Body of pancreas (tissue), 4 donors: Measurements from ENCODE around the gene ATF7IP2. TPM values are rescaled to one million over a fixed set of nuclear protein-coding genes. Genes with fewer than 3 reads are reported as not detected.
"Not testable (repeated sequence)": the region's sequence is repeated elsewhere in the genome, so short reads cannot be mapped to it uniquely, and the experiment has no call there.

Experiments
- ATAC-seq: fragments of 150-250 bp; one replicate; pipeline ENCODE4 v1.9.1; 2016
- DNase-seq, 4 donors: peaks; one replicate each; pipeline ENCODE4 v3.0.0-alpha.2; 2019
- H3K27ac ChIP-seq, 4 donors: fragments of 200-600 bp; sonication (generic); 1 replicate in 3 of 4; 2 replicates in 1 of 4; pipeline versions ENCODE4 v1.5.1 to v1.6.1; 2016 to 2019; ENCODE audit warnings: mild to moderate bottlenecking in 1 of 4, mixed read lengths in 1 of 4, moderate library complexity in 1 of 4
- H3K27me3 ChIP-seq, 2 donors: fragments of 200-600 bp; sonication (generic); one replicate each; pipeline ENCODE4 v1.6.0; 2016; ENCODE audit warnings: mild to moderate bottlenecking in 1 of 2
- H3K36me3 ChIP-seq, 2 donors: fragments of 200-600 bp; sonication (generic); replicated peaks in 1 of 2; 2 replicates each; pipeline ENCODE4 v1.5.1; 2016; ENCODE audit warnings: low read depth in 2 of 2; ENCODE audit not compliant: insufficient read depth in 1 of 2
- H3K4me1 ChIP-seq: fragments of 200-600 bp; sonication (generic); one replicate; pipeline ENCODE4 v1.6.0; 2016
- H3K4me3 ChIP-seq, 2 donors: fragments of 200-600 bp; sonication (generic); 1 replicate in 1 of 2; 2 replicates in 1 of 2; pipeline ENCODE4 v1.5.1; 2016 to 2019
- H3K9me3 ChIP-seq, 3 donors: fragments of 200-600 bp; sonication (generic); 1 replicate in 2 of 3; 2 replicates in 1 of 3; pipeline ENCODE4 v1.5.1; 2016
- CTCF ChIP-seq, 7 experiments: fragments of 450-650 bp in 4 of 7; fragments of 200-600 bp in 3 of 7; sonication (generic) in 3 of 7; IDR thresholded peaks; one replicate each; pipeline ENCODE4 v1.5.1; 2016 to 2019; ENCODE audit warnings: antibody characterized with exemption in 7 of 7
- POLR2A ChIP-seq, 3 donors: fragments of 450-650 bp; IDR thresholded peaks; one replicate each; pipeline ENCODE4 v1.6.1; 2016; ENCODE audit warnings: antibody characterized with exemption in 3 of 3, mild to moderate bottlenecking in 2 of 3
- WGBS, 2 donors: methylation state at CpG; one replicate each; pipeline ENCODE4 v1.1.5; 2017; 5-methylcytosine and 5-hydroxymethylcytosine counted together
- intact Hi-C: fragments of 100-400 bp; cut with DNase I; formaldehyde crosslinking; loops from one replicate; pipeline ENCODE4 v1.15.1; 2023
- total RNA-seq, 2 donors: library from RNA; depleted of rRNA; stranded (reverse); fragments of >200 nt; gene quantifications; one replicate each; pipeline ENCODE4 v1.1.0, GENCODE V29; 2016

The ATF7IP2 gene
- total RNA-seq, 2 donors from 2014 or later, result 15.8 to 22.8 TPM

GRCh38 chr16:10453159-10453510 lies 67.3 kb downstream of the ATF7IP2 start:
- DNase-seq (no peak), ATAC-seq (no peak)
- intact Hi-C loops, result no loop called here
- Histone ChIP-seq H3K27me3 (no peaks in the 10 kb centered on the region), H3K4me1 (no peaks in the 10 kb centered on the region), H3K9me3 (no peaks in the 10 kb centered on the region), H3K4me3 (no peak overlapping the region), H3K27ac (no peak overlapping the region), H3K36me3 (peaks cover 0 to 1% of the 10 kb centered on the region in 2 donors)
- TF ChIP-seq CTCF (IDR thresholded peaks at IDR 0.05) (no peak), POLR2A (IDR thresholded peaks at IDR 0.05) (no peak)
- WGBS, 2 donors, result 95 to 100% methylated on average over 5 to 6 of the region's 6 CpGs

DNA sequence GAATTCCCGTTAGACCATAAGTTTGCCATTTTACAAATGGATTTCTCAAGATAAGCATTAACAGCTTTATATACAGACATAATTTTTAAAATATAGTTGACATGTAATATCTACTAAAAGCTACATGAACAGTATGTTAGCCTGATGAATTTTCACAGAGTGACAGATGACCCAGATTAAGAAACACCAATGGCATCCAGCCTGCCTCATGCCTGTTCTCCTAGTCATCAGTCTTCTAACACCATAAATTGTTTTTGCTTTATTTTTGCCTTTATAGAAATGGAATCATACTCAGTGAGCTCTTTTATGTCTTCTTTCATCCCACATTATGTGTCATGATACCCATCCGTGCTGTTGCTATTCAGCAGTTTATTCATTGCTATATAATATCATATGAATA lies 80.0 kb downstream of the ATF7IP2 start:
- intact Hi-C loops, result no loop called here
- H3K9me3 ChIP-seq, result no peaks in the 10 kb centered on the region
- H3K27ac ChIP-seq, result no peak overlapping the region
- no peak for DNase-seq
- TF ChIP-seq CTCF (IDR thresholded peaks at IDR 0.05) (no peak), POLR2A (IDR thresholded peaks at IDR 0.05) (no peak)
- H3K4me1 ChIP-seq, result no peaks in the 10 kb centered on the region
- ATAC-seq, result no peak
- peaks cover 0 to 2% of the 10 kb centered on the region in 2 donors for H3K36me3 ChIP-seq
- no peak overlapping the region for H3K4me3 ChIP-seq
- no peaks in the 10 kb centered on the region for H3K27me3 ChIP-seq
- 96 to 98% methylated on average over 2 of the region's 2 CpGs for WGBS, 2 donors

DNA sequence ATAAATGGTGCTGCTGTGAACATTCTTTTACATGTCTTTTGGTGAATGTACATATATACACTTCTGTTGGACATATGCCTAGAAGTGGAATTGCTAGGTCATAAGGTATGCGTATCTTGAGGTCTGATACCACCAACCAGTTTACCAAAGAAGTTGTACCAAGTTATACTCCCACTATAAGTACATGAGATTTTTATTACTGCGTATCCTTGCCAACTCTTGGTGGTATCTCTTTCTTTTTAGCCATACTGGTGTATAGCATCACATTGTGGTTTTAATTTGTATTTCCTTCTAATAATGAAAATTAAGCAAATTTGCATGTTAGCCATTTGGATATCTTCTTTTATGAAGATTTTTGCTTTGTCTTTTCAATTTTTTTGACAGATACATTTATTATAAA lies 80.5 kb downstream of the ATF7IP2 start:
- Histone ChIP-seq H3K27ac (no peak overlapping the region), H3K4me1 (no peaks in the 10 kb centered on the region), H3K36me3 (peaks cover 0 to 2% of the 10 kb centered on the region in 2 donors), H3K9me3 (no peaks in the 10 kb centered on the region), H3K4me3 (no peak overlapping the region), H3K27me3 (no peaks in the 10 kb centered on the region)
- DNase-seq (no peak), ATAC-seq (no peak)
- intact Hi-C loops, result no loop called here
- 98 to 99% methylated on average over 2 of the region's 2 CpGs for WGBS, 2 donors
- TF ChIP-seq CTCF (IDR thresholded peaks at IDR 0.05), result no peak

DNA sequence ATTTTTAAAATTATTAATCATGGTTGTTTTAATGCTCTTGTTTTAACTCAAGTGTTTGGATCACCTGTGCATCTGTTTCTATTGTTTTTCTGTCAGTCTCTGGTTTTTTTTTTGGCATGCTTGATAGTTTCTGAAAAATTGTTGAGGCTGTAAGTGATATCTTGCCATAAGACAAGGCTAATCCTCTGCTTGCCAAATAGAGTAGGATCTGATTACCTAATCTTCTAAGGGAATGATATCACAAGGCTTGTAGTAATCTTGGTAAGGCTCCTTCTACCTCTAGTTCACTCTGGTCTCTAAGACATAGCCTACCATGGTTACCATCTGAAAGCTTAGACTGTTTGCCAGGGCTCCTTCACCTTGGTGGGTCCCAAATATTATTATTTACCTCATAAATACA lies 81.0 kb downstream of the ATF7IP2 start:
- Histone ChIP-seq H3K4me1 (no peaks in the 10 kb centered on the region), H3K4me3 (no peak overlapping the region), H3K36me3 (peaks cover 0 to 2% of the 10 kb centered on the region in 2 donors), H3K27me3 (no peaks in the 10 kb centered on the region), H3K27ac (no peak overlapping the region), H3K9me3 (no peaks in the 10 kb centered on the region)
- no peak for DNase-seq
- intact Hi-C loops, result no loop called here
- no peak for ATAC-seq
- TF ChIP-seq POLR2A (IDR thresholded peaks at IDR 0.05) (no peak), CTCF (IDR thresholded peaks at IDR 0.05) (no peak)

DNA sequence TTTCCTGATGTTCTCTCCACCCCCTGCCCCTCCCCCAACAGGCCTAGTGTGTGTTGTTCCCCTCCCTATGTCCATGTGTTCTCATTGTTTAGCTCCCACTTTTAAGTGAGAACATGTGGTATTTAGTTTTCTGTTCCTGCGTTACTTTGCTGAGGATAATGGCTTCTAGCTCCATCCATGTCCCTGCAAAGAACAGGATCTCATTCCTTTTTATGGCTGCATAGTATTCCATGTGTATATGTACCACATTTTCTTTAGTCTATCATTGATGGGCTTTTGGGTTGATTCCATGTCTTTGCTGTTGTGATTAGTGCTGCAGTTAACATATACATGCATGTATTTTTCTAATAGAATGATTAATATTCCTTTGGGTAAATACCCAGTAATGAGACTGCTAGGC lies 90.8 kb downstream of the ATF7IP2 start:
- WGBS, 2 donors, result 100% methylated on average over 1 of the region's 1 CpG
- DNase-seq, intact Hi-C loops, ATAC-seq, H3K27me3 ChIP-seq, H3K4me3 ChIP-seq, H3K27ac ChIP-seq, H3K36me3 ChIP-seq, H3K4me1 ChIP-seq, H3K9me3 ChIP-seq: not testable (repeated sequence)
